ENCODE measurements around the gene CERKL.

Gene CERKL

DNA sequence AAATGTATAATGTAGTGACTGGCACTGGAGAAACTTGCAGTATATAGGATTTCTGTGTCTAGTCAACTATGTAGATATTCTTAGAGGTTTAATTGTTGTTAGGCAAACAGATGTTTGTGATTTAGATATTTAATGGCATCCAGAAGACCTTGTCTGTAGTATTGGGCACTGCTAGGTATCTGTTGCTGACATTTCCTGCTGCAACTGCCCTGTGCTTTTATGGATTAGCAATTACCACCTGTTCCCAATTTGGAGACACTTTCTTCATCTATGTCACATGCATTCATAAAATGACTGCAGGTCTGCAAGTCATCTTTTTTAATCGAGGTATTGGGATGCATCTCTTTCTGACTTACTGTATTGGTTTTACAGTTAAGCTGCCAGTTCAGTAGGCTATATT is 128.5 kb downstream of the CERKL start:
- ChIA-PET POLR2A (no interaction called here), CTCF (no interaction called here)
- no peak for DNase-seq (ENCODE audit: extremely low spot score)

DNA sequence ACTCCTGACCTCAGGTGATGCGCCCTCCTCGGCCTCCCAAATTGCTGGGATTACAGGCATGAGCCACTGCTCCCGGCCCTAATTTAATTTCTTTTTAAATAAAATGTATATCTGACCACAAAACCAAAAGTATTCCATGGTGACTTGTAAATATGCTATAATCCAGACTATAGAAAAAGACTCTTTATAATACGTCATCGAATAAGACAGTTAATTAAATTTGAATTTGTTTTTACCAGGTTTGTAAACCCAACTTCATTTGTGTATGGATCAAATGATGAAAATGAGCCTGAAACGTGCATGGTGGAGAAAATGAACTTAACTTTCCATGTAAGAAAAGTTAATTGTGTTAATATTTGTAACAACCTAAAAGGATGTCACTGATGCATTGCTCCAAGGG is 129.8 kb downstream of the CERKL start:
- POLR2A ChIA-PET = no interaction called here
- CTCF ChIA-PET = no interaction called here
- no peak for TF ChIP-seq NFRKB (IDR thresholded peaks at IDR 0.05)
- no peak for TF ChIP-seq ZNF384 (IDR thresholded peaks at IDR 0.05)
- no peak for TF ChIP-seq LEF1 (IDR thresholded peaks at IDR 0.05; ENCODE audit: borderline replicate concordance)
- TF ChIP-seq, protein P1, sequence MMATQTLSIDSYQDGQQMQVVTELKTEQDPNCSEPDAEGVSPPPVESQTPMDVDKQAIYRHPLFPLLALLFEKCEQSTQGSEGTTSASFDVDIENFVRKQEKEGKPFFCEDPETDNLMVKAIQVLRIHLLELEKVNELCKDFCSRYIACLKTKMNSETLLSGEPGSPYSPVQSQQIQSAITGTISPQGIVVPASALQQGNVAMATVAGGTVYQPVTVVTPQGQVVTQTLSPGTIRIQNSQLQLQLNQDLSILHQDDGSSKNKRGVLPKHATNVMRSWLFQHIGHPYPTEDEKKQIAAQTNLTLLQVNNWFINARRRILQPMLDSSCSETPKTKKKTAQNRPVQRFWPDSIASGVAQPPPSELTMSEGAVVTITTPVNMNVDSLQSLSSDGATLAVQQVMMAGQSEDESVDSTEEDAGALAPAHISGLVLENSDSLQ (IDR thresholded peaks at IDR 0.05) = no peak
- no peak for TF ChIP-seq CTBP1 (IDR thresholded peaks at IDR 0.05; ENCODE audit: borderline replicate concordance)
- no peak for TF ChIP-seq FOXA1 (IDR thresholded peaks at IDR 0.05)
- TF ChIP-seq FOXK2 (IDR thresholded peaks at IDR 0.05) = no peak
- TF ChIP-seq SP1 (IDR thresholded peaks at IDR 0.05) = no peak
- TF ChIP-seq TARDBP (IDR thresholded peaks at IDR 0.05) = no peak
- DNase-seq (ENCODE audit: extremely low spot score) = no peak

More for the DNA sequence above, 128.5 kb downstream of the CERKL start:
- TF ChIP-seq FOXK2 (IDR thresholded peaks at IDR 0.05) (no peak), CTBP1 (IDR thresholded peaks at IDR 0.05; ENCODE audit: borderline replicate concordance) (no peak), L3MBTL2 (conservative IDR thresholded peaks at IDR 0.05) (no peak), ARNT (IDR thresholded peaks at IDR 0.05) (no peak), BHLHE40 (IDR thresholded peaks at IDR 0.05; ENCODE audit: borderline replicate concordance) (no peak), ELF4 (IDR thresholded peaks at IDR 0.05) (no peak), TARDBP (IDR thresholded peaks at IDR 0.05) (no peak), SUZ12 (IDR thresholded peaks at IDR 0.05) (no peak), ZNF384 (IDR thresholded peaks at IDR 0.05) (no peak), FOXM1 (IDR thresholded peaks at IDR 0.05; ENCODE audit: borderline replicate concordance) (no peak), HDGF (IDR thresholded peaks at IDR 0.05; ENCODE audit: borderline replicate concordance) (no peak), SP1 (IDR thresholded peaks at IDR 0.05) (no peak)
- TF ChIP-seq, protein P1 (IDR thresholded peaks at IDR 0.05) = no peak

DNA sequence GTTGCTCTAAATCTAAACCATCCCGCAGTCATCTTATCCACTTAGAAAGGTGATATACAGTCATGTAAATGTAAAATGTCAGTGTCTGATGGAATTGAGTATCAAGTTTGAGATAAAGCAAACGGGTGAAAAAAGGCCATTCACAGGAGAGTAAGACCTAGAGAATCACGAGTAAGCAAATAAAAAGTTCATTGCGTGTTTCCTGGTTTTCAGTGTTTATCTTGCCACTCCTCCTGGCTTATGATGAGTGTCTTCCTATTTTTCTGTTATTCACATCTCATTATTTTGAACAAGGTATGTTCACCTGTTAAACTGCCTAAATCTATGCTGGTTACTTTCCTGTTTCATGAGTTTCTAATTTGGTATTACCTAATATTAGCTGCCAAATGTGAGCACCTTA is 130.9 kb downstream of the CERKL start:
- CTCF ChIA-PET = no interaction called here
- TF ChIP-seq NFRKB (IDR thresholded peaks at IDR 0.05) (no peak), SP1 (IDR thresholded peaks at IDR 0.05) (no peak), L3MBTL2 (conservative IDR thresholded peaks at IDR 0.05) (no peak), FOXM1 (IDR thresholded peaks at IDR 0.05; ENCODE audit: borderline replicate concordance) (no peak), FOXA1 (IDR thresholded peaks at IDR 0.05) (no peak), BHLHE40 (IDR thresholded peaks at IDR 0.05; ENCODE audit: borderline replicate concordance) (no peak), SUZ12 (IDR thresholded peaks at IDR 0.05) (no peak), ARNT (IDR thresholded peaks at IDR 0.05) (no peak), HDGF (IDR thresholded peaks at IDR 0.05; ENCODE audit: borderline replicate concordance) (no peak), TARDBP (IDR thresholded peaks at IDR 0.05) (no peak), ELF4 (IDR thresholded peaks at IDR 0.05) (no peak), LEF1 (IDR thresholded peaks at IDR 0.05; ENCODE audit: borderline replicate concordance) (no peak), ZNF384 (IDR thresholded peaks at IDR 0.05) (no peak), CTBP1 (IDR thresholded peaks at IDR 0.05; ENCODE audit: borderline replicate concordance) (no peak), FOXK2 (IDR thresholded peaks at IDR 0.05) (no peak)
- TF ChIP-seq, protein P1 (IDR thresholded peaks at IDR 0.05) = no peak
- POLR2A ChIA-PET = no interaction called here
- no peak for DNase-seq (ENCODE audit: extremely low spot score)

GRCh38 chr2:181523756-181524155 is 133.1 kb downstream of the CERKL start:
- CTCF ChIA-PET = no interaction called here
- no peak for DNase-seq (ENCODE audit: extremely low spot score)
- POLR2A ChIA-PET = no interaction called here
- TF ChIP-seq ARNT (IDR thresholded peaks at IDR 0.05) (no peak), NFRKB (IDR thresholded peaks at IDR 0.05) (no peak), L3MBTL2 (conservative IDR thresholded peaks at IDR 0.05) (no peak), ZNF384 (IDR thresholded peaks at IDR 0.05) (no peak), LEF1 (IDR thresholded peaks at IDR 0.05; ENCODE audit: borderline replicate concordance) (no peak), SUZ12 (IDR thresholded peaks at IDR 0.05) (no peak)

GRCh38 chr2:181520253-181520652 is 136.7 kb downstream of the CERKL start:
- POLR2A ChIA-PET = no interaction called here
- no peak for DNase-seq (ENCODE audit: extremely low spot score)
- TF ChIP-seq BHLHE40 (IDR thresholded peaks at IDR 0.05; ENCODE audit: borderline replicate concordance) (no peak), NFRKB (IDR thresholded peaks at IDR 0.05) (no peak), ARNT (IDR thresholded peaks at IDR 0.05) (no peak), ELF4 (IDR thresholded peaks at IDR 0.05) (no peak), SUZ12 (IDR thresholded peaks at IDR 0.05) (no peak), FOXM1 (IDR thresholded peaks at IDR 0.05; ENCODE audit: borderline replicate concordance) (no peak), FOXA1 (IDR thresholded peaks at IDR 0.05) (no peak), L3MBTL2 (conservative IDR thresholded peaks at IDR 0.05) (no peak), SP1 (IDR thresholded peaks at IDR 0.05) (no peak), TARDBP (IDR thresholded peaks at IDR 0.05) (no peak)
- TF ChIP-seq, protein P1 (IDR thresholded peaks at IDR 0.05) = no peak
- CTCF ChIA-PET = no interaction called here

- ChIA-PET CTCF (no interaction called here), POLR2A (no interaction called here)
- TF ChIP-seq, protein P1 (IDR thresholded peaks at IDR 0.05) = no peak
- no peak for TF ChIP-seq FOXM1 (IDR thresholded peaks at IDR 0.05; ENCODE audit: borderline replicate concordance)
- no peak for TF ChIP-seq FOXK2 (IDR thresholded peaks at IDR 0.05)
- no peak for TF ChIP-seq SP1 (IDR thresholded peaks at IDR 0.05)
- no peak for TF ChIP-seq BHLHE40 (IDR thresholded peaks at IDR 0.05; ENCODE audit: borderline replicate concordance)
- no peak for TF ChIP-seq ELF4 (IDR thresholded peaks at IDR 0.05)
- no peak for TF ChIP-seq SUZ12 (IDR thresholded peaks at IDR 0.05)
- TF ChIP-seq ZNF384 (IDR thresholded peaks at IDR 0.05) = no peak
- no peak for TF ChIP-seq FOXA1 (IDR thresholded peaks at IDR 0.05)
- TF ChIP-seq LEF1 (IDR thresholded peaks at IDR 0.05; ENCODE audit: borderline replicate concordance) = no peak
- no peak for TF ChIP-seq CTBP1 (IDR thresholded peaks at IDR 0.05; ENCODE audit: borderline replicate concordance)
- no peak for TF ChIP-seq L3MBTL2 (conservative IDR thresholded peaks at IDR 0.05)
- TF ChIP-seq ARNT (IDR thresholded peaks at IDR 0.05) = no peak
- no peak for DNase-seq (ENCODE audit: extremely low spot score)
These were observed 139.1 kb downstream of the CERKL start for GRCh38 chr2:181517685-181518301.
